ENCODE results near the gene CARD19.

- TF ChIP-seq POLR2A (IDR thresholded peaks at IDR 0.05; ENCODE audit: control extremely low read depth in 1 of 2, low read depth in 2 of 2, low read length in 2 of 2) = no peak
- no peak for TF ChIP-seq CTCF (IDR thresholded peaks at IDR 0.05; ENCODE audit: control extremely low read depth in 1 of 3, insufficient read depth in 1 of 3, low read depth in 1 of 3, low read length in 3 of 3)
- no peak for TF ChIP-seq EZH2 (IDR thresholded peaks at IDR 0.05; ENCODE audit: low read depth, low read length, severe bottlenecking)
- TF ChIP-seq HDAC2 (IDR thresholded peaks at IDR 0.05; ENCODE audit: borderline replicate concordance in 1 of 2, low read depth in 2 of 2, low read length in 2 of 2) = no peak
- TF ChIP-seq TAF1 (IDR thresholded peaks at IDR 0.05; ENCODE audit: low read depth, low read length) = no peak
- TF ChIP-seq SRF (IDR thresholded peaks at IDR 0.05; ENCODE audit: low read depth, low read length) = no peak
- no peak for TF ChIP-seq YY1 (IDR thresholded peaks at IDR 0.05; ENCODE audit: low read depth, low read length)
- TF ChIP-seq USF2 (IDR thresholded peaks at IDR 0.05; ENCODE audit: low read length) = no peak
- no peak for TF ChIP-seq RFX5 (IDR thresholded peaks at IDR 0.05; ENCODE audit: borderline replicate concordance, low read depth, low read length)
- no peak for TF ChIP-seq EP300 (IDR thresholded peaks at IDR 0.05; ENCODE audit: borderline replicate concordance in 1 of 2, low read depth in 2 of 2, low read length in 2 of 2)
- no peak for TF ChIP-seq TCF12 (IDR thresholded peaks at IDR 0.05; ENCODE audit: low read depth, low read length)
- no peak for TF ChIP-seq PHF8 (conservative IDR thresholded peaks at IDR 0.05; ENCODE audit: low read depth, low read length)
- TF ChIP-seq POLR2AphosphoS5 (IDR thresholded peaks at IDR 0.05; ENCODE audit: low read depth, low read length) = no peak
Observed at GRCh38 chr9:93076101-93076791, 19.8 kb upstream of the CARD19 start.

Measured in H1 (cell line).